Activated CD4-positive, alpha-beta T cell treated with anti-CD3 and anti-CD28 coated beads for 4 hours (primary cell): ENCODE measurements around the gene NKAPL.
A peak's percentile ranks its signal among the peaks of the same experiment; 100 is the strongest.

Experiments
- DNase-seq, 2 donors: peaks; one replicate each; pipeline ENCODE4 v3.0.0-alpha.2; 2020

Gene NKAPL

GRCh38 chr6:28245206-28245941 lies 13.7 kb upstream of the NKAPL start:
- DNase-seq: no peak

GRCh38 chr6:28248916-28249315 lies 10.2 kb upstream of the NKAPL start:
- no peak for DNase-seq

- DNase-seq: no peak
Observed at GRCh38 chr6:28250747-28251146, 8.3 kb upstream of the NKAPL start.

- peak; percentile 6 to 16 for DNase-seq
Observed at GRCh38 chr6:28251661-28252008, 7.5 kb upstream of the NKAPL start.

GRCh38 chr6:28252009-28252975 lies 6.8 kb upstream of the NKAPL start, which contains the start of gene ZKSCAN4:
Gene ZKSCAN4 (minus strand): TSS chr6:28252269. CDS start chr6:28251980, 289 bp downstream.
- DNase-seq: peak; percentile 78 to 85

- DNase-seq: no peak
Observed at GRCh38 chr6:28254121-28254519, 5.0 kb upstream of the NKAPL start.

- DNase-seq: no peak
Observed at GRCh38 chr6:28257042-28257441, 2.1 kb upstream of the NKAPL start.

- no peak for DNase-seq
Observed at GRCh38 chr6:28263922-28264321, 4.8 kb downstream of the NKAPL start.

GRCh38 chr6:28264834-28265401 lies 5.8 kb downstream of the NKAPL start:
- DNase-seq: no peak

- DNase-seq: no peak
Observed at GRCh38 chr6:28266563-28266961, 7.5 kb downstream of the NKAPL start.

GRCh38 chr6:28266962-28267694 lies 8.0 kb downstream of the NKAPL start, which contains the start of gene ZSCAN26:
Gene ZSCAN26 (plus strand): TSS chr6:28267143. CDS start chr6:28271920, 4,777 bp downstream.
- peak; percentile 77 to 89 for DNase-seq

- no peak for DNase-seq
Observed at GRCh38 chr6:28267695-28268059, 8.6 kb downstream of the NKAPL start.

- peak in 1 of 2 donors; percentile 4 for DNase-seq
Observed at GRCh38 chr6:28269492-28269891, 10.4 kb downstream of the NKAPL start.

GRCh38 chr6:28274888-28275287 lies 15.8 kb downstream of the NKAPL start:
- no peak for DNase-seq

- DNase-seq: no peak
Observed at GRCh38 chr6:28277746-28278145, 18.6 kb downstream of the NKAPL start.

GRCh38 chr6:28280595-28281287 lies 21.6 kb downstream of the NKAPL start:
- DNase-seq: no peak

- DNase-seq: peak; percentile 23 to 26
Observed at GRCh38 chr6:28281288-28282064, 22.4 kb downstream of the NKAPL start, which contains the start of gene PGBD1. Gene PGBD1 (plus strand): TSS chr6:28281572. CDS start chr6:28283814, 2,242 bp downstream.

GRCh38 chr6:28282926-28283325 lies 23.8 kb downstream of the NKAPL start:
- DNase-seq: no peak

GRCh38 chr6:28291573-28291972 lies 32.5 kb downstream of the NKAPL start:
- DNase-seq: no peak

GRCh38 chr6:28295326-28295725 lies 36.2 kb downstream of the NKAPL start:
- no peak for DNase-seq

GRCh38 chr6:28296520-28297060 lies 37.5 kb downstream of the NKAPL start:
- DNase-seq: no peak
